ENCODE measurements around the gene PSEN2.
A peak's percentile ranks its signal among the peaks of the same experiment; 100 is the strongest.

Gene PSEN2

GRCh38 chr1:226886122-226886901 lies 15.9 kb downstream of the PSEN2 start:
- no peak for DNase-seq (ENCODE audit: low spot score)

- no peak for DNase-seq (ENCODE audit: low spot score)
These were observed 16.6 kb downstream of the PSEN2 start for GRCh38 chr1:226887006-226887405.

GRCh38 chr1:226888021-226888420 lies 17.6 kb downstream of the PSEN2 start:
- DNase-seq (ENCODE audit: low spot score), result no peak

- DNase-seq (ENCODE audit: low spot score), result no peak
These were observed 18.4 kb downstream of the PSEN2 start for GRCh38 chr1:226888816-226889215.

DNA sequence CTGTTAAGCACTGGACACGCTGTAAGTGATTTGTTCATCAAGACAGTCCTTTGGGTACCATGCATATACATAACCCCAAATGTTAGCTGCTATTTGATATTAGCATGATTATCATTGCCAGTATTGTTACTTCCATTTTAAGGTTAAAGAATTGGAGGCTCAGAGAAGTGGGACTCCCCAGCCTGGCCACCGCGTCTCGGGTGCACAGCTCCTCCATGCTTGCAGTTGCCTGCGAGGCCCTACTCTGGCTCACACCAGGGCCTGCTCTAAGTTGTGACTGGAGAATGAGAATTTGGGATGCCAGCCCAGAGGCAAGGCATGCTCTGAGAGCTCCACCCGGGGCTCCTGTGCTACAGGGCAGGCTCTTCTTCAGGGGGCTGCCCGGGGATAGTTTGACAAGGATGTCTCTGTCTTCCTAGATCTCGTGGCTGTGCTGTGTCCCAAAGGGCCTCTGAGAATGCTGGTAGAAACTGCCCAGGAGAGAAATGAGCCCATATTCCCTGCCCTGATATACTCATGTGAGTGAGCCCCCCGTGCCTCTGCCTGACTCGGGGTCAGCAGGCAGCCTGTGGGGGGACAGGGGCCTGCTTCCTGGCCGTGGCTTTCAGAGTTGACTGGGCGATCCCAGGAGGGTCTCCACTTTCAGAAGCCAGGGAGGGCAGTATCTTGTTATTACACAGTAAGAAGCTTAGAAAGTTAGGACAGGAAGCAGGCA lies 19.4 kb downstream of the PSEN2 start:
- DNase-seq (ENCODE audit: low spot score), result no peak

GRCh38 chr1:226890331-226891108 lies 20.1 kb downstream of the PSEN2 start:
- DNase-seq (ENCODE audit: low spot score), result no peak

DNA sequence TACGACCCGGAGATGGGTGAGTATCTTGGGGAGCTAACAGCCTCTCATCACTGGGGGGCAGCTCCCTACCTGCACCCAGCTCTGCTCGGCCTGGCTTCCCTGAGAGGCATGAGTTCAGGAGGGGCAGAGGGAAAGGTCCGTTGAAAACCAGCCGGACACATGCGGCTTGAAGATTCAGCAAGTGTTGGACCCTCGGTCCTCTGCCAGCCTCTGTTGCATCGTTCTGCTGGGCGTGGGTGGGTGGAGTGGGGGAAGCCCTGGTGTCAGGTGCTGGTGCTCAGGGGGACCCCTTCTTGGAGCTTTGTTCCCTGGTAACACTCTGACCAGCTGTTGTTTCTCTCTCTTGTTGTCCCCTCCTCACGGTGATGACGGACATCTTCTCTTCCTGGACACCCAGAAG lies 20.9 kb downstream of the PSEN2 start:
- DNase-seq (ENCODE audit: low spot score), result no peak

- DNase-seq (ENCODE audit: low spot score), result no peak
These were observed 21.6 kb downstream of the PSEN2 start for GRCh38 chr1:226891846-226892523.

DNA sequence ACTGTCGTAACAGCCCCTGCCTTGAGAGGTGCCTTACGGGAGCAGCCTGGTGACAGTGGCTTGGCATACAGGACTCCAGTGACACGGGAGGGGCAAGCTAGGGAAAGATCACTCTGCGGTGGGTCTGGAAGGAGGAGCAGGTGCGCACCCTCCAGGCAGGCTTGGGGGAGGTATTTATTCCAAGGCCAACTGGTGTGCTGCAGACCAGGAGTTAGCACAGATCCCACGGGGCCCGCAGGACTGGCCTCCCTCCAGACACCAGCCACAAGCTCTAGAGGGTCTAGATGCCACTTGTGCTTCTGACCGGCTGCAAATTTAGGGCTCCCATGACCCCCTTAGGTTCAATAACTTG lies 22.1 kb downstream of the PSEN2 start:
- no peak for DNase-seq (ENCODE audit: low spot score)

GRCh38 chr1:226893936-226894335 lies 23.5 kb downstream of the PSEN2 start:
- no peak for DNase-seq (ENCODE audit: low spot score)

DNA sequence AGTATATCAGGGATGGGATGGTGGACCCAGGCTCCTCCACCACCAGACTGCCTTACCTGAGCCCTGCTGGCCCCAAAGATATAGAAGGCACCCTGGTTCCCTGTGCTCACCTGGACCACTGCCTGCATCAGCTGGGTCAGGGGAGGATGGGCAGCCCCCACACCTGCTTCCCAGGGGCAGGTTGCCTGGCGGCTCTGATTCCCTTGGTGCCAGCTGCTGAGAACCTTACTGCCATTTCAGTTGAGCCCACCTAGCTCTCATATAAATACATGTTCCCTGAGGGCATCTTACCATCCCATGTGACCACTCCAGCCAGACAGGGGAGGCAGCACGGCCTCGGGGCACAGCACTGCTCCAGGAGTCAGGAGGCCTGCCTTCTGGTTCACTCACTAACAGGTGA lies 24.4 kb downstream of the PSEN2 start:
- DNase-seq (ENCODE audit: low spot score), result no peak

DNA sequence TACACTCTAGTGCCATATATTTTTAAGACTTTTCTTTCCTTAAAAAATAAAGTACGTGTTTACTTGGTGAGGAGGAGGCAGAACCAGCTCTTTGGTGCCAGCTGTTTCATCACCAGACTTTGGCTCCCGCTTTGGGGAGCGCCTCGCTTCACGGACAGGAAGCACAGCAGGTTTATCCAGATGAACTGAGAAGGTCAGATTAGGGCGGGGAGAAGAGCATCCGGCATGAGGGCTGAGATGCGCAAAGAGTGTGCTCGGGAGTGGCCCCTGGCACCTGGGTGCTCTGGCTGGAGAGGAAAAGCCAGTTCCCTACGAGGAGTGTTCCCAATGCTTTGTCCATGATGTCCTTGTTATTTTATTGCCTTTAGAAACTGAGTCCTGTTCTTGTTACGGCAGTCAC lies 25.2 kb downstream of the PSEN2 start:
- no peak for DNase-seq (ENCODE audit: low spot score)

GRCh38 chr1:226898246-226898645 lies 27.8 kb downstream of the PSEN2 start:
- DNase-seq (ENCODE audit: low spot score), result no peak

GRCh38 chr1:226901421-226901820 lies 31.0 kb downstream of the PSEN2 start:
- no peak for DNase-seq (ENCODE audit: low spot score)

DNA sequence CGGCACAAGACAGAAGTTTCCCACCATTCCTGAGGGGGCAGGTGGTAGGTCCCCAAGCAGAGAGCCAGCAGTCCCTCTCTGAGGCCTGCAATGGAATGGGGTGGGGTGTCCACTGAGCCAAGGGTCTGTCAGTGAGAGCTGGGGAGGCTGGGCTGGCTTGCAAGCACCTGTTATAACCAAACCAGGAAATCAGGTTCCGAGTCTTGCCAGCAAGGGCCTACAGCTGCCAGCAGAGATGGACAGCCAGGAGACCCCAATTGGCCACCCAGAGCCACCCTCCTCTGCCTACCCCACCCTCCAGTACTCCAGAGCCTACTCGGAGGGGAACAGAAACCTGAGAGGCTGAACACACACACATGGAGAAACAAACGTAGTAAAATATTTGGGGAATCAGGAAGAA lies 32.2 kb downstream of the PSEN2 start:
- no peak for DNase-seq (ENCODE audit: low spot score)

DNA sequence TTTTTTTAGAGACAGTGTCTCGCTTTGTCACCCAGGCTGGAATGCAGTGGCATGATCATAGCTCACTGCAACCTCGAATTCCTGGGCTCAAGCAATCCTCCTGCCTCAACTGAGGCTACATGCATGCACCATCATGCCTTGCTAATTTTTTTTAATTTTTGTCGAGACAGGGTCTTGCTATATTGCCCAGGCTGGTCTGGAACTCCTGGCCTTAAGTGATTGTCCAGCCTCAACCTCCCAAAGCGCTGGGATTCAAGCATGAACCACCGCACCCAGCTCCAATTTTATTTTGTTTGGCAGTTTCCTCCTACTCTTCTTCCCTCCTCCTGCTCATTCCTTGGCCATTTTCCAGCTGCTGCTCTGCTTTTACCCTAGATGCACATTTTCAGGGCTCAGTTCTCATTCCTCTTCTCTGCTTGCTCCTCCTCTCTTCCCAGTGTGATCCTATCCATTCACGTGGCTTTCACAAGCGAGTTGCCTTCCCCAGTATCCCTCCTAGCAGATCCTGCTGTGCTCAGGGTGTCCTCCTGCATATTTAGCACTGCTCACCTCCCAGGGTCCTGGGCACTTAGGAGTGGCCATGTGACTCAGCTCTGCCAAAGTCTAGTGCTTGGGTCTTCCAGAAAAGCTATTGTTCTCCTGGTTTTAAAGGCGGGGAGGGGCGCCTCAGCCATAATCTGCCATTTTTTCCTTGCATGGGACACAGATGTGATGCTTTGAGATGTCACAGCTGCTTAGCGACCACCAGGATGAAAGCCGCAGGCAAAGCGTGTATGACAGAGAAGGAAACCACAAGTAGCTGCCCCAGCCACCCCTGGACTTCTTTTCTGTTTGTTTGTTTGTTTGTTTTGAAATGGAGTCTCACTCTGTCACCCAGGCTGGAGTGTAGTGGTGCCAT lies 33.7 kb downstream of the PSEN2 start:
- no peak for DNase-seq (ENCODE audit: low spot score)

- no peak for DNase-seq (ENCODE audit: low spot score)
These were observed 34.4 kb downstream of the PSEN2 start for GRCh38 chr1:226904772-226905171.

GRCh38 chr1:226908419-226908818 lies 38.0 kb downstream of the PSEN2 start:
- DNase-seq (ENCODE audit: low spot score), result no peak

DNA sequence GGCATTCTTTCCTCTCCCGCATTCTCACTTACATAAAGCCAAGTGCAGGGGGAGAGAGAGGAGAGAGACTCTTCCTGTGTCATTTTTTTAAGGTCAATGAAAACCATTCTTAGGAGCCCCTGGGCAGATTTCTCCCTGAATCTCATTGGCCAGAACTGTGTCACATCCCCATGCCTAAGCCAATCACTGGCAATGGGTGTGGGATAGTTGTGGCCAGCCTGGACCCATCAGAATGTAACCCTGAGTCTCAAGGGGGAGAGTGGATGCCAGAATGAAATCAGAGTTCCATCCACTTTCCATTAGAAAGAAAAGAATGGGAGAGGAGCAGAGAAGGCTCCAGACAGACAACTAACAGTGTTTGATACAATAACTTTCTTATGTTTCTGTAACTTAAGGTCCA lies 38.5 kb downstream of the PSEN2 start:
- no peak for DNase-seq (ENCODE audit: low spot score)

DNA sequence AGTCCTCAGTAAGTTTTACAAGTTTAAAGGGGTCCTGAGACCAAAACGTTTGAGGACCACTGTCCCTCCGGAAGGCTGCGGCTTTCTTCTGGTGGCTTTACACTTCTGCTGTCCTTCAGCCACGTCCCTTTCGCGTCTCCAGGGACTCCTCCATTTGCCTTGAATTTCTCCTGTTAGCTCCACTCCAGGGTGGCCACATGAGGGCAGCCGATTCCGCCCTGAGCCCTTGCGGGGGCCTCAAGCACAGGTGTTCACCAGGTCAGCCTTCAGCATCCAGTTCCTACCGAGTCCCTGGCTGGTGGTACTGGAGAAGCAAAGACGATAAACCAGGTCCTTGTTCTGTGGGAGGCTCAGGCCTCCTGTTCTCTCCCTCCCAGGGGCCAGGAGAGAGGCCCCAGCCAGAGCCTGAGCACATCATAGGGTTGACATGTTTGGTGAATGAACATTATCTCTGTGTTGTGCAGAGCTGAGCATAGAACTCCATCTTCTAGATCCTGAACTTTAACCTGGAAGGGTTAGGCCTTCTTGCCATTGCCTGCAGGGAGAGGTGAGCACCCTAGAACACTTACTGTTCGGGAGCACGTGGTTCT lies 42.3 kb downstream of the PSEN2 start:
- DNase-seq (ENCODE audit: low spot score), result peak; percentile 86

DNA sequence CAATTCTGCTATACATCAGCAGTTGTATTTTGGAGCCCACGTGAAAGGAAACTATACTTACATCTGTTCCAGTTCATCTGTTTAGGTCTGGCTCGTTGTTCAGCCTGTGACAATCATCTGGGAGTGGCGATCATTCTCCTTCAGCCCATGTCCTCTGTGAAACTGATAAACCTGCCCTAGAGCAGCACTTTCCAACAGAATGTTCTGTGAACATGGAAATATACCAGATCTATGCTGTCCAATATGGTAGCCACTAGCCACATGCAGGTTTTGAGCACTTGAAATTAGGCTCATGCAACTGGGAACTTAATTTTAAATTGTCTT lies 45.2 kb downstream of the PSEN2 start:
- no peak for DNase-seq (ENCODE audit: low spot score)
